Astrocyte of the cerebellum (primary cell): Measurements from ENCODE around the gene NDE1.

Experiments used
- DNase-seq: peaks from one replicate; pipeline ENCODE4 v3.0.0-alpha.2; 2011; ENCODE audit warnings: low read depth
- H3K4me3 ChIP-seq: 2 replicates; pipeline ENCODE4 v1.5.1; 2011; ENCODE audit warnings: mild to moderate bottlenecking, low read depth, low read length, moderate library complexity
- CTCF ChIP-seq: IDR thresholded peaks from 2 replicates; pipeline ENCODE4 v1.5.1; 2012; ENCODE audit warnings: low read length, low read depth, moderate library complexity, mild to moderate bottlenecking; ENCODE audit errors: missing control alignments
- in situ Hi-C: cut with HindIII; loops from 2 replicates; pipeline ENCODE4 v1.10.0; 2017; ENCODE audit warnings: low sequenced_read_pairs

Gene NDE1

DNA sequence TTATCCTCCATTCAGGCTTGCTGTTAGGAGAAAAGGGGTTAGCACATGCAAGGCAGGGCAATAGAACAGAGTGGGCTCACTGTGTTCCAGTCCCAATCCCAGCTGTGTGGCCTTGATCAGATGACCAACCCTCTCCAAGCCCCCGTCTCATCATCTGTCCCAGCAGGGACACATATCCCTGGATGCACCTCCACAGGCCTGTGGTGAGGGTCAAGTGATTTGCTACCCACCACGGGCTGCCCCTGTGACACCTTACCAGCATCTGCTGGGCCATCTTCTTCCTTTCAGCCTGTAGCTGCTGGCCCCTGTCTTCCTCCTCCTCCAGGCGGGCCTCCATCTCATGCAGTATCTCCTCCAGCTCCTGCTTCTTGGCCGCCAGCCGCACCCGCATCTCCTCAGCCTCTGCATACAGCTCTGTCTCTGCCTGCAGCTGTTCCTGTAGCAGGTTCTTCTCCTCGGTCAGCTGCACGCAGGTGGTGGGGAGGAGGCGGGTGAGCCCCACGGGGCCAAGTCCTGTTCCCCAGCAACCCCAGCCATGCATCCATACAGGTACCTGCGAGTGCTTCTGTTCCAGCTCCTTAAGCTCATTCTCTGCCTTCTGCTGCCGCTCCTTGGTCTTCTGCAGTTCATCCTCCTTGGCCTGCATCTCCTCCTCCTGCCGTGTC is 91.3 kb downstream of the NDE1 start:
- in situ Hi-C loops: no loop called here
- H3K4me3 ChIP-seq: no peak overlapping the region
- TF ChIP-seq CTCF: no peak
- no peak for DNase-seq

GRCh38 chr16:15742716-15743115 is 92.7 kb downstream of the NDE1 start:
- no peak overlapping the region for H3K4me3 ChIP-seq
- no peak for DNase-seq
- no peak for TF ChIP-seq CTCF
- in situ Hi-C loops: no loop called here

GRCh38 chr16:15743657-15744056 is 93.6 kb downstream of the NDE1 start:
- no peak for TF ChIP-seq CTCF
- in situ Hi-C loops: no loop called here
- no peak overlapping the region for H3K4me3 ChIP-seq
- DNase-seq: no peak

DNA sequence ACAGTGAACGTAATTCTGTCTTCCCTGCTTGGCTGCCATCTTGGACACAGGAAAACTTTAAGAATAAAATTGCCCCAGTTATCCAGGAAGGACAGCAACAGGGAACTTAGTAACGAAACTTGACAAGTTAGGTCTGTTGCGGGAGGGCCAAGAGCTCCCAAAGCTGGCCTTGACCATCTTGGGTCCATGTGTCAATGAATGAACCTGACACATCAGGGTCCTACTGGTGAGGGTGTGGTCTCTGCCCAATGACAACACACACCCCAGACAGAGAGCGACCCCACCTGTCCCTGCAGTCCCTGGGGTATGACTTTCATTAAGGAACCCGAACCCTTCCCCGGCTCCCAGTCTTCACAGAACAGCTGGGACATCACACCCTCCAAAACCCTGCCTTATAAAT is 96.3 kb downstream of the NDE1 start:
- H3K4me3 ChIP-seq: no peak overlapping the region
- TF ChIP-seq CTCF: no peak
- in situ Hi-C loops: no loop called here
- no peak for DNase-seq

GRCh38 chr16:15747937-15748336 is 97.9 kb downstream of the NDE1 start:
- DNase-seq: no peak
- in situ Hi-C loops: no loop called here
- no peak for TF ChIP-seq CTCF

DNA sequence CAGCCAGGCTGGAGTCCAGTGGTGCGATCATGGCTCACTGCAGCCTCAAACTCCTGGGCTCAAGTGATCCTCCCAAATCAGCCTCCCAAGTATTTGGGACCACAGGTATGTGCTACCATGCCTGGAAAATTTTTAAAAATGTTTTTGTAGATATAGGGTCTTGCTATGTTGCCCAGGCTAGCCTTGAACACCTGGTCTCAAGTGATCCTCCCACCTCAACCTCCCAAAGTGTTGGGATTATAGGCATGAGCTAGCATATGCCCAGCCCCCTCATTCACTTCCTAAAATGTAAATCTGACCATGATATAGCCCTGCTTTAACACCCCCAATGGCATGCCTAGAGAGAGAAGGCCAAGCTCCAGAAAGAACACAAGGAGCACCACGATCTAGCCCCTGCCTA is 98.6 kb downstream of the NDE1 start:
- TF ChIP-seq CTCF: no peak
- in situ Hi-C loops: no loop called here
- H3K4me3 ChIP-seq: no peak overlapping the region
- DNase-seq: no peak

More at GRCh38 chr16:15747937-15748336, 97.9 kb downstream of the NDE1 start:
- no peak overlapping the region for H3K4me3 ChIP-seq
